ENCODE data around the gene LTBP4. TPM values are rescaled to one million over a fixed set of nuclear protein-coding genes. Genes with fewer than 3 reads are reported as not detected.
"Not testable (repeated sequence)": the region's sequence is repeated elsewhere in the genome, so short reads cannot be mapped to it uniquely, and the experiment has no call there.

LTBP4 gene
- total RNA-seq, 1 donor from 2014 or later = 24.7 TPM

DNA sequence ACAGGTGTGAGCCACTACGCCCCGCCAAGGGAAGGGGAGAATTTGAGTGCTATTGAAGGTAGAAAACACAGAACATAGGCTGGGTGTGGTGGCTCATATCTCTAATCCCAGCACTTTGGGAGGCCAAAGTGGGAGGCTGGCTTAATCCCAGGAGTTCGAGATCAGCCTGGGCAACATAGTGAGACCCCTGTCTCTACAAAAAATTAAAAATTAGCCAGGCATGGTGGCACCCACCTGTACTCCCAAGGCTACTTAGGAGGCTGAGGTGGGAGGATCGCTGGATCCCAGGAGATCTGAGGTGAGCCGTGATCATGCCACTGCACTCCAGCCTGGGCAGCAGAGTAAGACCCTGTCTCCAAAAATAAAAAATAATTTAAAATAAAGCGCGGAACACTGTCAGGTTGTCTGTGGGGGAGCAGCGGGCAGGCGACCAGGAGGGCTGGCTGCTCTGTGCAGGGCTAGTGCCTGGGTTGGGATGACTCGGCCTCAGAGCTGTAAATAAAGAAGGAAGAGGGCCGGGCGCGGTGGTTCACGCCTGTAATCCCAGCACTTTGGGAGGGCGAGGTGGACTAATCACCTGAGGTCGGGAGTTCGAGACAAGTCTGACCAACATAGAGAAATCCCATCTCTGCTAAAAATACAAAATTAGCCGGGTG lies 41.0 kb downstream of the LTBP4 start:
- H3K27me3 Mint-ChIP-seq (ENCODE audit: insufficient read depth, low read depth) = peaks cover 3% of the 10 kb centered on the region
- no peak for TF ChIP-seq EZH2 (IDR thresholded peaks at IDR 0.05)
- TF ChIP-seq, protein P1, sequence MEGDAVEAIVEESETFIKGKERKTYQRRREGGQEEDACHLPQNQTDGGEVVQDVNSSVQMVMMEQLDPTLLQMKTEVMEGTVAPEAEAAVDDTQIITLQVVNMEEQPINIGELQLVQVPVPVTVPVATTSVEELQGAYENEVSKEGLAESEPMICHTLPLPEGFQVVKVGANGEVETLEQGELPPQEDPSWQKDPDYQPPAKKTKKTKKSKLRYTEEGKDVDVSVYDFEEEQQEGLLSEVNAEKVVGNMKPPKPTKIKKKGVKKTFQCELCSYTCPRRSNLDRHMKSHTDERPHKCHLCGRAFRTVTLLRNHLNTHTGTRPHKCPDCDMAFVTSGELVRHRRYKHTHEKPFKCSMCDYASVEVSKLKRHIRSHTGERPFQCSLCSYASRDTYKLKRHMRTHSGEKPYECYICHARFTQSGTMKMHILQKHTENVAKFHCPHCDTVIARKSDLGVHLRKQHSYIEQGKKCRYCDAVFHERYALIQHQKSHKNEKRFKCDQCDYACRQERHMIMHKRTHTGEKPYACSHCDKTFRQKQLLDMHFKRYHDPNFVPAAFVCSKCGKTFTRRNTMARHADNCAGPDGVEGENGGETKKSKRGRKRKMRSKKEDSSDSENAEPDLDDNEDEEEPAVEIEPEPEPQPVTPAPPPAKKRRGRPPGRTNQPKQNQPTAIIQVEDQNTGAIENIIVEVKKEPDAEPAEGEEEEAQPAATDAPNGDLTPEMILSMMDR (IDR thresholded peaks at IDR 0.05) = no peak
- no peak for TF ChIP-seq EZH2phosphoT487 (IDR thresholded peaks at IDR 0.05)
- Histone ChIP-seq H3F3A (ENCODE audit: low read depth) (no peaks in the 10 kb centered on the region), H3K9ac (no peak overlapping the region), H3K9me3 (ENCODE audit: low read depth) (no peaks in the 10 kb centered on the region), H3K27me3 (no peaks in the 10 kb centered on the region), H3K4me1 (no peaks in the 10 kb centered on the region), H2AFZ (replicated peaks) (no peak overlapping the region), H3K4me2 (no peak overlapping the region), H3K79me2 (ENCODE audit: low read depth) (no peaks in the 10 kb centered on the region), H4K20me1 (ENCODE audit: low read depth) (no peaks in the 10 kb centered on the region), H3K4me3 (no peak overlapping the region), H3K27ac (no peak overlapping the region), H3K36me3 (no peaks in the 10 kb centered on the region)
- DNase-seq (ENCODE audit: low spot score) = no peak
- no peak overlapping the region for H3K27ac Mint-ChIP-seq
- no peaks in the 10 kb centered on the region for H3K36me3 Mint-ChIP-seq
- no peaks in the 10 kb centered on the region for H3K9me3 Mint-ChIP-seq
- peaks cover 9% of the 10 kb centered on the region for H3K4me1 Mint-ChIP-seq
- no peak overlapping the region for H3K4me3 Mint-ChIP-seq

DNA sequence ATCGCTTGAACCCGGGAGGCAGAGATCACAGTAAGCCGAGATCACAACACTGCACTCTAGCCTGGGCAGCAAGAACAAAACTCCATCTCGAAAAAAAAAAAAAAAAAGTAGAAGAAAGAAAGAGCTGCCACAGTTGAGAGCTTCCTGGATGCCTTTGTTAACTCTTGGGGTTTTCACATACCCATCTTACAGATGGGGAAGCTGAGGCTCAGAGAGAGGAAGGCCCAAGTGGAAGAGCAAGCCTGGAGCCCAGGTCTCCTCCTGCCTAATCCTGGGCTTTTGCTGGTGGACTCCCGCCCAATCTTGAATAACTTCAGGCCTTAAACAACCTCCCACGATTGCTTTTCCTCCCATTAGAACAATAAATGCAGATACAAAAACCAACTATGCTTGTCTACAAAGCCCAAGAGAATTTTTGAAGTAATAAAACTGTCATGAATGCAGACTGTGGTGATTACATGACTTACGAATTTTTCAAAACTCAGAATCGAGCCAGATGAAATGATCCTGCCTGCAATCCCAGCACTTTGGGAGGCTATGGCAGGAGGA lies 41.7 kb downstream of the LTBP4 start:
- H3K9ac ChIP-seq = no peak overlapping the region
- no peaks in the 10 kb centered on the region for H4K20me1 ChIP-seq (ENCODE audit: low read depth)
- no peak overlapping the region for H3K27ac Mint-ChIP-seq
- H3K4me3 ChIP-seq = no peak overlapping the region
- peaks cover 9% of the 10 kb centered on the region for H3K4me1 Mint-ChIP-seq
- no peaks in the 10 kb centered on the region for H3K79me2 ChIP-seq (ENCODE audit: low read depth)
- no peak for DNase-seq (ENCODE audit: low spot score)
- H3F3A ChIP-seq (ENCODE audit: low read depth) = no peaks in the 10 kb centered on the region
- TF ChIP-seq EZH2 (IDR thresholded peaks at IDR 0.05) (no peak), EZH2phosphoT487 (IDR thresholded peaks at IDR 0.05) (no peak)
- TF ChIP-seq, protein P1 (IDR thresholded peaks at IDR 0.05) = no peak
- no peaks in the 10 kb centered on the region for H3K36me3 Mint-ChIP-seq
- H3K36me3 ChIP-seq = no peaks in the 10 kb centered on the region
- H3K27me3 Mint-ChIP-seq (ENCODE audit: insufficient read depth, low read depth) = peaks cover 3% of the 10 kb centered on the region
- H3K4me3 Mint-ChIP-seq = no peak overlapping the region
- no peaks in the 10 kb centered on the region for H3K9me3 ChIP-seq (ENCODE audit: low read depth)
- H3K27me3 ChIP-seq = no peaks in the 10 kb centered on the region
- H3K4me1 ChIP-seq = no peaks in the 10 kb centered on the region
- no peak overlapping the region for H3K4me2 ChIP-seq
- no peak overlapping the region for H3K27ac ChIP-seq
- H3K9me3 Mint-ChIP-seq = no peaks in the 10 kb centered on the region
- no peak overlapping the region for H2AFZ ChIP-seq (replicated peaks)

DNA sequence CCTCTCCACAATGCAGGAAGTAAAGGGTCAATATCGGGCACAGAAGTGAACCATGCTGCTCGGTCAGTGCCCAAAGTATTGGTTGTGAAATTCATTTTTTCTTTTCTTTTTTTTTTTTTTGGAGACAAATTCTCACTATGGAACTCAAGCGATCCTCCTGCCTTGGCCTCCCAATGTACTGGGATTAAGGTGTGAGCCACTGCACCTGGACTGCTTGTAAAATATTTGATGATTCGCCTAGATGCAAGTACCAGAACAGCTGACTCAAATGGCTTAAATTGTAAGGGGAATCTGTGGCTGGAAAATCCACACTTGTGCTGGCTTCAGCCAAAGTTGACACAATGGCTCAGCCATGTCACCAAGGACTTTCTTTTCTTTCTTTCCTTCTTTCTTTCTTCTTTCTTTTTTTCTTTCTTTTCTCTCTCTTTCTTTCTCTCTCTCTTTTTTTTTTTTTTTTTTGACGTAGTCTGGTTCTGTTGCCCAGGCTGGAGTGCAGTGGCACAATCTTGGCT lies 45.6 kb downstream of the LTBP4 start:
- Histone ChIP-seq H3K79me2 (ENCODE audit: low read depth) (no peaks in the 10 kb centered on the region), H4K20me1 (ENCODE audit: low read depth) (no peaks in the 10 kb centered on the region), H3K9me3 (ENCODE audit: low read depth) (no peaks in the 10 kb centered on the region), H3K4me1 (no peaks in the 10 kb centered on the region), H3K36me3 (no peaks in the 10 kb centered on the region), H3K4me3 (no peak overlapping the region), H3K27ac (no peak overlapping the region), H3K27me3 (no peaks in the 10 kb centered on the region), H2AFZ (replicated peaks) (no peak overlapping the region), H3F3A (ENCODE audit: low read depth) (no peaks in the 10 kb centered on the region), H3K9ac (no peak overlapping the region), H3K4me2 (no peak overlapping the region)
- no peak for DNase-seq (ENCODE audit: low spot score)
- no peaks in the 10 kb centered on the region for H3K36me3 Mint-ChIP-seq
- no peak overlapping the region for H3K27ac Mint-ChIP-seq
- H3K27me3 Mint-ChIP-seq (ENCODE audit: insufficient read depth, low read depth) = peaks cover 5% of the 10 kb centered on the region
- H3K9me3 Mint-ChIP-seq = no peaks in the 10 kb centered on the region
- no peak for TF ChIP-seq EZH2phosphoT487 (IDR thresholded peaks at IDR 0.05)
- no peak for TF ChIP-seq EZH2 (IDR thresholded peaks at IDR 0.05)
- H3K4me3 Mint-ChIP-seq = no peak overlapping the region
- peaks cover 3% of the 10 kb centered on the region for H3K4me1 Mint-ChIP-seq

DNA sequence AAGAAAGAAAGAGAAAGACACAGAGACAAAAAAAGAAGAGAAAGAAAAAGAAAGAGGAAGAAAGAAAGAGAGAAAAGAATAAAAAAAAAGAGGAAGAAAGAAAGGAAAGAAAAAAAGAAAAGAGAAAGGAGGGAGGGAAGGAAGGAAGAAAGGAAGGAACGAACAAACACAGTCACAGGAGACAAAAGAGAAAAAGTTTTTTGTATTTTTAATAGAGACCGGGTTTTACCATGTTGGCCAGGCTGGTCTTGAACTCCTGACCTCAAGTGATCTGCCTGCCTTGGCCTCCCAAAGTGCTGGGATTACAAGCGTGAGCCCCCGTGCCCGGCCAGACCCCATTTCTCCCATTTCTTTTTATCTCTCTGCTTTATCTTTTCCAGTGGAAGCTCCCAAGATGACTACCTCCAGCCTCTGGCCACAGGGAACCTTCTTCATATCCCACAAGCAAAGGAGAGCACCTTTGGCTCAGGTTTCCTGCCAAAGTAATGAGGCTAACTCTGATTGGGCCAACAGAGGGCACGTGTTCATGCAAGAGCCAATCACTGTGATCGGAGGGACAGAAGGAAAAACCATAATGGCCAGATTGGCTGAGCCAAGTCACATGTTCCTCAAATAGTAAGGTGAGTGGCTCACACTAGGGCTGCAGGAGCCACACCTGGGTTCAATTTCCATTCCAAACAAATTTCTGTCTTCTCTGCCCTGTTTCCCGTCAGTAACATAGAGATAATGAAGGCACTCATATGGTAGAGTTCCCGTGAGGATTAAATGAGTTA lies 48.9 kb downstream of the LTBP4 start:
- not testable (repeated sequence) for H3K4me3 Mint-ChIP-seq; H2AFZ ChIP-seq (replicated peaks); H3K36me3 ChIP-seq; H3K36me3 Mint-ChIP-seq; H3K79me2 ChIP-seq (ENCODE audit: low read depth); H3K4me2 ChIP-seq; H3K4me1 ChIP-seq; H3K4me3 ChIP-seq; H3K27ac Mint-ChIP-seq; DNase-seq (ENCODE audit: low spot score); H3K9ac ChIP-seq; H3K4me1 Mint-ChIP-seq; H3K9me3 ChIP-seq (ENCODE audit: low read depth); H3F3A ChIP-seq (ENCODE audit: low read depth); H3K27ac ChIP-seq; H3K9me3 Mint-ChIP-seq; H4K20me1 ChIP-seq (ENCODE audit: low read depth); H3K27me3 Mint-ChIP-seq (ENCODE audit: insufficient read depth, low read depth); H3K27me3 ChIP-seq
